ENCODE results near the gene RHNO1. TPM values are rescaled to one million over a fixed set of nuclear protein-coding genes. Genes with fewer than 3 reads are reported as not detected.

The RHNO1 gene
- total and polyA plus RNA-seq, 2 of the 8 experiments (the other 6 are each of a cell fraction or from before 2014, with no cell fraction given), result 55.8 to 56.9 TPM

- Histone ChIP-seq H4K8ac (ENCODE audit: extremely low read depth, insufficient read depth, low read length) (no peak overlapping the region), H4K20me1 (replicated peaks in 1 of 2; ENCODE audit: control insufficient read depth in 1 of 2, insufficient read depth in 2 of 2, low read length in 2 of 2) (peaks cover 0 to 2% of the 10 kb centered on the region in 2 experiments), H3K18ac (ENCODE audit: extremely low read depth, low read length) (no peak overlapping the region), H3K9ac (replicated peaks in 1 of 4; ENCODE audit: extremely low read depth in 1 of 4, low read depth in 3 of 4, low read length in 3 of 4) (no peak overlapping the region), H3K56ac (replicated peaks; ENCODE audit: insufficient read length, low read depth, low read length) (no peak overlapping the region), H3K9me3 (ENCODE audit: insufficient read depth in 2 of 2, low read depth in 1 of 2, low read length in 1 of 2) (no peaks in the 10 kb centered on the region), H4K5ac (ENCODE audit: insufficient read length, low read depth, low read length) (no peak overlapping the region), H3K36me3 (ENCODE audit: control insufficient read depth in 2 of 4, insufficient read depth in 4 of 4, low read length in 3 of 4) (peaks cover 4 to 10% (median 5%) of the 10 kb centered on the region in 4 experiments; a peak in 4 of 8 replicates), H3K79me1 (ENCODE audit: low read depth, low read length) (no peaks in the 10 kb centered on the region), H2BK120ac (replicated peaks; ENCODE audit: low read depth, low read length) (no peak overlapping the region), H3K27me3 (replicated peaks in 1 of 4; ENCODE audit: control insufficient read depth in 3 of 4, extremely low read depth in 1 of 4, insufficient read depth in 3 of 4, low read length in 3 of 4) (no peaks in the 10 kb centered on the region), H2BK20ac (ENCODE audit: low read length) (no peak overlapping the region), H2AK5ac (ENCODE audit: low read depth, low read length) (no peak overlapping the region), H2BK5ac (ENCODE audit: low read depth, low read length) (no peak overlapping the region), H3K4me3 (ENCODE audit: extremely low read depth in 1 of 4, insufficient read depth in 2 of 4, low read depth in 3 of 4, low read length in 4 of 4) (no peak overlapping the region), H3K27ac (ENCODE audit: low read depth, low read length) (no peak overlapping the region), H3K23me2 (ENCODE audit: low read depth, low read length) (no peaks in the 10 kb centered on the region), H2BK15ac (ENCODE audit: low read length) (no peak overlapping the region), H3K4me1 (replicated peaks in 1 of 4; ENCODE audit: control insufficient read depth in 3 of 4, insufficient read depth in 4 of 4, low read length in 3 of 4) (peaks cover 3 to 19% (median 9%) of the 10 kb centered on the region in 4 experiments; a peak in 6 of 7 replicates), H3K4ac (replicated peaks; ENCODE audit: insufficient read length, low read depth, low read length) (no peak overlapping the region), H3K79me2 (ENCODE audit: control insufficient read depth in 1 of 2, insufficient read depth in 2 of 2, low read length in 2 of 2) (no peaks in the 10 kb centered on the region), H2BK12ac (ENCODE audit: low read depth, low read length) (no peak overlapping the region), H2AFZ (ENCODE audit: low read length) (no peak overlapping the region), H3K14ac (ENCODE audit: insufficient read length) (no peak overlapping the region), H4K91ac (replicated peaks; ENCODE audit: insufficient read length, low read length) (no peak overlapping the region), H3K23ac (ENCODE audit: insufficient read length) (no peak overlapping the region), H3K4me2 (ENCODE audit: insufficient read depth in 1 of 2, low read depth in 2 of 2, low read length in 2 of 2) (no peak overlapping the region)
- no peak for FAIRE-seq
- WGBS, 2 experiments (ENCODE audit: extremely low coverage in 1 of 2, insufficient coverage in 1 of 2, insufficient read length in 1 of 2, insufficient replicate concordance in 2 of 2, low coverage in 1 of 2, low lambda C conversion rate in 2 of 2, missing lambda C conversion rate in 1 of 2), result 93% methylated on average over 6 of the region's 6 CpGs; no CpG with 5 or more reads in 1 of the 2 experiments
- POLR2A ChIA-PET (ENCODE audit: partially characterized antibody), result interaction anchor here (0.6 to 1.6 kb wide), 5 partner anchors 9 to 34 kb away, joined by 3 to 4 read pairs (median 3); no protein-coding TSS in a partner anchor
- CTCF ChIA-PET (ENCODE audit: partially characterized antibody), result interaction anchor here (1.0 to 1.5 kb wide), 2 partner anchors 24 to 34 kb away, joined by 3 read pairs; no protein-coding TSS in a partner anchor
- TF ChIP-seq, protein P1, sequence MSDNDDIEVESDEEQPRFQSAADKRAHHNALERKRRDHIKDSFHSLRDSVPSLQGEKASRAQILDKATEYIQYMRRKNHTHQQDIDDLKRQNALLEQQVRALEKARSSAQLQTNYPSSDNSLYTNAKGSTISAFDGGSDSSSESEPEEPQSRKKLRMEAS (IDR thresholded peaks at IDR 0.05), result no peak
- no peak for TF ChIP-seq CHD1 (IDR thresholded peaks at IDR 0.05; ENCODE audit: low read depth, low read length)
- TF ChIP-seq POLR2AphosphoS5 (IDR thresholded peaks at IDR 0.05; ENCODE audit: low read depth, low read length), result no peak
- no peak for TF ChIP-seq JUND (IDR thresholded peaks at IDR 0.05; ENCODE audit: low read length)
- no peak for TF ChIP-seq TAF1 (IDR thresholded peaks at IDR 0.05; ENCODE audit: low read depth, low read length)
- no peak for TF ChIP-seq ATF3 (IDR thresholded peaks at IDR 0.05; ENCODE audit: insufficient read depth, low read depth, low read length)
- no peak for TF ChIP-seq BACH1 (IDR thresholded peaks at IDR 0.05; ENCODE audit: low read length)
- TF ChIP-seq RXRA (IDR thresholded peaks at IDR 0.05; ENCODE audit: insufficient read depth, low read depth, low read length), result no peak
- TF ChIP-seq SP1 (IDR thresholded peaks at IDR 0.05; ENCODE audit: low read depth, low read length), result no peak
- no peak for TF ChIP-seq CTBP2 (IDR thresholded peaks at IDR 0.05; ENCODE audit: borderline replicate concordance, insufficient read depth, insufficient read length, low read length)
- TF ChIP-seq CHD2 (IDR thresholded peaks at IDR 0.05; ENCODE audit: low read length), result no peak
- no peak for DNase-seq (ENCODE audit: low read depth in 1 of 2, low spot score in 2 of 2)
These were observed 47.7 kb upstream of the RHNO1 start for GRCh38 chr12:2829275-2829674.
